GM12878 (cell line): ENCODE data around the gene TULP4. TPM values are rescaled to one million over a fixed set of nuclear protein-coding genes. Genes with fewer than 3 reads are reported as not detected.
A peak's percentile ranks its signal among the peaks of the same experiment; 100 is the strongest.

Experiments
- ATAC-seq: fragments of 200-7000 bp; cut with Tn5 transposase; 3 replicates; pipeline ENCODE4 v1.9.1; 2020; ENCODE audit warnings: mild to moderate bottlenecking, moderate library complexity
- BruUV-seq: library from RNA; stranded (reverse); fragments of 400-500 nt; replicated peaks from 2 replicates; lab custom pipeline; 2021; lab: Mats Ljungman, UMichigan
- CTCF ChIA-PET: fragments of 300-600 bp; sonication (Branson Sonifier 250); formaldehyde crosslinking; extraction: SDS; loops from one replicate; lab custom pipeline; 2021; ENCODE audit warnings: inconsistent platforms; lab: Yijun Ruan, JAX
- POLR2A ChIA-PET: fragments of 350-600 bp; formaldehyde crosslinking; extraction: SDS; loops from one replicate; lab custom pipeline; 2021; ENCODE audit warnings: inconsistent platforms; lab: Charles Lee
- RAD21 ChIA-PET: fragments of 300-600 bp; sonication (Branson Sonifier 250); formaldehyde crosslinking; loops from one replicate; lab custom pipeline; 2023; ENCODE audit warnings: antibody characterized with exemption; ENCODE audit not compliant: unreplicated experiment; lab: Charles Lee
- SMC1A ChIA-PET: fragments of 300-600 bp; sonication (Branson Sonifier 250); formaldehyde crosslinking; loops from one replicate; lab custom pipeline; 2023; ENCODE audit not compliant: unreplicated experiment, uncharacterized antibody; lab: Charles Lee
- DNase-seq: peaks from one replicate; pipeline ENCODE4 v3.0.0-alpha.2; 2011; ENCODE audit warnings: low read depth, low spot score
- FAIRE-seq: peaks from 3 replicates; lab custom pipeline; 2011; peaks lifted over from hg19 to GRCh38; lab: Jason Lieb, UNC
- H2AFZ ChIP-seq: 2 replicates; pipeline ENCODE4 v1.6.0; 2011; ENCODE audit warnings: low read depth, low read length, control low read depth; ENCODE audit not compliant: control insufficient read depth
- H3K27ac ChIP-seq: 2 replicates; pipeline ENCODE4 v1.5.1; 2011; ENCODE audit warnings: control low read depth; ENCODE audit not compliant: control insufficient read depth, insufficient read depth
- H3K27me3 ChIP-seq, 2 experiments: replicated peaks in 1 of 2; 2 replicates each; pipeline versions ENCODE4 v1.6.0 to v1.6.1; 2011; ENCODE audit warnings: low read length in 1 of 2; ENCODE audit not compliant: control insufficient read depth in 2 of 2, insufficient read depth in 2 of 2
- H3K36me3 ChIP-seq, 2 experiments: 2 replicates each; pipeline ENCODE4 v1.5.1; 2011; ENCODE audit warnings: low read length in 1 of 2; ENCODE audit not compliant: control insufficient read depth in 2 of 2, insufficient read depth in 2 of 2
- H3K4me1 ChIP-seq: 2 replicates; pipeline ENCODE4 v1.6.1; 2011; ENCODE audit warnings: mild to moderate bottlenecking, low read length, moderate library complexity, mixed read lengths; ENCODE audit not compliant: control insufficient read depth, insufficient read depth
- H3K4me2 ChIP-seq: 2 replicates; pipeline ENCODE4 v1.6.0; 2011; ENCODE audit warnings: control low read depth; ENCODE audit not compliant: control insufficient read depth, insufficient read depth
- H3K4me3 ChIP-seq: fragments of 200-600 bp; sonication (generic); 2 replicates; pipeline ENCODE4 v1.5.1; 2016
- H3K79me2 ChIP-seq: 2 replicates; pipeline ENCODE4 v1.6.0; 2011; ENCODE audit warnings: low read length; ENCODE audit not compliant: control insufficient read depth, insufficient read depth
- H3K9ac ChIP-seq: 2 replicates; pipeline ENCODE4 v1.8.0; 2011; ENCODE audit warnings: low read length, control low read depth, mixed read lengths; ENCODE audit not compliant: control insufficient read depth, insufficient read depth
- H3K9me3 ChIP-seq: replicated peaks from 3 replicates; pipeline ENCODE4 v1.5.1; 2011; ENCODE audit warnings: mild to moderate bottlenecking, low read length; ENCODE audit not compliant: control insufficient read depth, insufficient read depth
- H4K20me1 ChIP-seq: 2 replicates; pipeline ENCODE4 v1.6.0; 2011; ENCODE audit not compliant: control insufficient read depth, insufficient read depth
- ATF7 ChIP-seq: fragments of 450-650 bp; IDR thresholded peaks from 2 replicates; pipeline ENCODE4 v1.6.1; 2016; ENCODE audit warnings: low read depth, mild to moderate bottlenecking
- BMI1 ChIP-seq: fragments of 450-650 bp; IDR thresholded peaks from 2 replicates; pipeline ENCODE4 v1.6.1; 2016; ENCODE audit warnings: mild to moderate bottlenecking, moderate library complexity, borderline replicate concordance
- CHD1 ChIP-seq: IDR thresholded peaks from 2 replicates; pipeline ENCODE4 v1.6.1; 2012; ENCODE audit warnings: low read depth, low read length, improper control_type of control experiment
- CREM ChIP-seq: IDR thresholded peaks from 2 replicates; pipeline ENCODE4 v1.6.1; 2014; ENCODE audit warnings: antibody characterized with exemption, low read depth
- E4F1 ChIP-seq: fragments of 450-650 bp; IDR thresholded peaks from 2 replicates; pipeline ENCODE4 v1.6.1; 2018; ENCODE audit warnings: borderline replicate concordance, mild to moderate bottlenecking; ENCODE audit not compliant: partially characterized antibody
- EGR1 ChIP-seq, 2 experiments: IDR thresholded peaks; 1 replicate in 1 of 2; 2 replicates in 1 of 2; pipeline ENCODE4 v1.6.1; 2011 to 2012; ENCODE audit warnings: low read depth in 2 of 2, low read length in 2 of 2, borderline replicate concordance in 1 of 2, mild to moderate bottlenecking in 1 of 2, moderate library complexity in 1 of 2
- ETV6 ChIP-seq, 2 experiments: fragments of 450-650 bp in 1 of 2; IDR thresholded peaks in 1 of 2; conservative IDR thresholded peaks in 1 of 2; 2 replicates each; pipeline ENCODE4 v1.6.1; 2014; ENCODE audit warnings: antibody characterized with exemption in 1 of 2, borderline replicate concordance in 1 of 2, low read depth in 1 of 2, mild to moderate bottlenecking in 1 of 2, moderate library complexity in 1 of 2
- FOS ChIP-seq: IDR thresholded peaks from 3 replicates; pipeline ENCODE4 v1.6.1; 2011; ENCODE audit warnings: borderline replicate concordance; ENCODE audit not compliant: insufficient read length; ENCODE audit errors: extremely low read depth
- IKZF1 ChIP-seq: fragments of 450-650 bp; conservative IDR thresholded peaks from 2 replicates; pipeline ENCODE4 v1.6.1; 2017; ENCODE audit warnings: antibody characterized with exemption, mild to moderate bottlenecking
- JUND ChIP-seq: IDR thresholded peaks from 2 replicates; pipeline ENCODE4 v1.6.1; 2012; ENCODE audit warnings: low read depth, mild to moderate bottlenecking, low read length, improper control_type of control experiment, moderate library complexity
- KDM1A ChIP-seq: fragments of 200-600 bp; sonication (generic); IDR thresholded peaks from 2 replicates; pipeline ENCODE4 v1.6.1; 2016; ENCODE audit warnings: borderline replicate concordance
- KLF5 ChIP-seq: fragments of 450-650 bp; IDR thresholded peaks from 2 replicates; pipeline ENCODE4 v1.6.1; 2014; ENCODE audit warnings: mild to moderate bottlenecking; ENCODE audit not compliant: partially characterized antibody
- LARP7 ChIP-seq: fragments of 450-650 bp; IDR thresholded peaks from 2 replicates; pipeline ENCODE4 v1.6.1; 2017; ENCODE audit warnings: mild to moderate bottlenecking
- MXI1 ChIP-seq: fragments of 150-350 bp; IDR thresholded peaks from 2 replicates; pipeline ENCODE4 v1.6.1; 2011; ENCODE audit warnings: low read depth, mild to moderate bottlenecking, inconsistent platforms, low read length, improper control_type of control experiment
- NFIC ChIP-seq: IDR thresholded peaks from 2 replicates; pipeline ENCODE4 v1.6.1; 2012; ENCODE audit warnings: low read depth, mild to moderate bottlenecking, inconsistent platforms, low read length, moderate library complexity
- RAD51 ChIP-seq: fragments of 450-650 bp; IDR thresholded peaks from 2 replicates; pipeline ENCODE4 v1.6.1; 2016; ENCODE audit warnings: moderate library complexity, mild to moderate bottlenecking, inconsistent platforms
- RCOR1 ChIP-seq: conservative IDR thresholded peaks from 2 replicates; pipeline ENCODE4 v1.6.1; 2012; ENCODE audit warnings: low read depth, low read length, improper control_type of control experiment
- SUZ12 ChIP-seq: fragments of 200-600 bp; sonication (generic); IDR thresholded peaks from one replicate; pipeline ENCODE4 v1.6.1; 2018; ENCODE audit warnings: antibody characterized with exemption, mild to moderate bottlenecking; ENCODE audit not compliant: unreplicated experiment
- TAF1 ChIP-seq: IDR thresholded peaks from 2 replicates; pipeline ENCODE4 v1.6.1; 2011; ENCODE audit warnings: mild to moderate bottlenecking, low read depth, low read length, borderline replicate concordance
- YBX1 ChIP-seq: fragments of 450-650 bp; IDR thresholded peaks from 2 replicates; pipeline ENCODE4 v1.6.1; 2016; ENCODE audit warnings: antibody characterized with exemption
- WGBS: methylation state at CpG from one replicate; pipeline ENCODE4 v1.1.6; 2016; ENCODE audit warnings: low lambda C conversion rate; ENCODE audit not compliant: insufficient replicate concordance, insufficient coverage; ENCODE audit errors: missing lambda C conversion rate; 5-methylcytosine and 5-hydroxymethylcytosine counted together
- in situ Hi-C: fragments of 300-500 bp; cut with MboI; formaldehyde crosslinking; loops from 9 replicates; pipeline ENCODE4 v1.14.3; 2018; ENCODE audit warnings: mixed read lengths
- intact Hi-C: fragments of 100-400 bp; cut with micrococcal nuclease; formaldehyde crosslinking; loops from one replicate; pipeline ENCODE4 v1.14.2; 2022; ENCODE audit not compliant: unreplicated experiment
- polyA plus RNA-seq, 11 experiments: library from polyadenylated mRNA; depleted of rRNA in 4 of 11; unstranded in 6 of 11; stranded (reverse) in 5 of 11; fragments of >200 nt; fragmentation: Nextera tagmentation in 4 of 11; fragmentation: Illumina TruSeq in 1 of 11; extraction: Ambion mirVana in 4 of 11; extraction: Trizol in 1 of 11; gene quantifications; 1 replicate in 1 of 11; 2 replicates in 10 of 11; pipeline versions ENCODE4 v1.2.1 to v1.2.3, GENCODE V29; 2011 to 2016; ENCODE audit warnings: inconsistent platforms in 2 of 11, missing spikeins in 2 of 11, low read depth in 1 of 11
- total RNA-seq, 4 experiments: library from RNA; depleted of rRNA in 3 of 4; stranded (reverse); fragments of >200 nt in 3 of 4; fragmentation: Illumina TruSeq in 1 of 4; extraction: Trizol in 1 of 4; gene quantifications; 2 replicates each; pipeline versions ENCODE4 v1.2.1 to v1.2.3, GENCODE V29; 2013 to 2021

The TULP4 gene
- total and polyA plus RNA-seq, 10 of the 15 experiments (the other 5 are each of a cell fraction or from before 2014, with no cell fraction given) = 0.73 to 31.8 (median 14.0) TPM

- no peak overlapping the region for H3K27ac ChIP-seq
Observed at GRCh38 chr6:158283304-158283980, 28.8 kb upstream of the TULP4 start.

More at GRCh38 chr6:158283304-158283980, 28.8 kb upstream of the TULP4 start:
- Histone ChIP-seq H3K9ac (no peak overlapping the region), H3K79me2 (no peaks in the 10 kb centered on the region; the same call in 1 of the 2 replicates), H3K27me3 (no peaks in the 10 kb centered on the region), H3K4me1 (peaks cover 4% of the 10 kb centered on the region; the same call in 1 of the 2 replicates), H3K4me3 (no peak overlapping the region), H4K20me1 (no peaks in the 10 kb centered on the region), H3K9me3 (no peaks in the 10 kb centered on the region), H3K4me2 (no peak overlapping the region), H3K36me3 (no peaks in the 10 kb centered on the region; a peak in 2 of 4 replicates), H2AFZ (no peak overlapping the region)
- in situ Hi-C loops (no loop called here), intact Hi-C loops (no loop called here)
- SMC1A ChIA-PET = interaction anchor here (1.7 kb wide), 1 partner anchor 62 kb away, joined by 3 read pairs; no protein-coding TSS in a partner anchor
- RAD21 ChIA-PET = no interaction called here
- ATAC-seq (peak; percentile 77), DNase-seq (no peak), FAIRE-seq (peak; percentile 18)
- 39% methylated on average over 4 of the region's 4 CpGs for WGBS
- TF ChIP-seq FOS = no peak
- no peak for TF ChIP-seq EGR1 (IDR thresholded peaks at IDR 0.05; ENCODE audit: borderline replicate concordance in 1 of 2, low read depth in 2 of 2, low read length in 2 of 2)
- no peak for TF ChIP-seq IKZF1
- TF ChIP-seq E4F1 = no peak
- no peak for TF ChIP-seq LARP7
- TF ChIP-seq RCOR1 = no peak
- no peak for TF ChIP-seq SUZ12
- no peak for TF ChIP-seq BMI1
- no peak for TF ChIP-seq ATF7
- TF ChIP-seq ETV6 (conservative IDR thresholded peaks at IDR 0.05 in 1 of 2, IDR thresholded peaks at IDR 0.05 in 1 of 2; ENCODE audit: borderline replicate concordance in 1 of 2, low read depth in 1 of 2) = no peak
- TF ChIP-seq MXI1 = no peak
- no peak for TF ChIP-seq KLF5
- TF ChIP-seq YBX1 = no peak
- TF ChIP-seq CREM = no peak
- no peak for TF ChIP-seq NFIC
- no peak for TF ChIP-seq JUND
- no peak for TF ChIP-seq CHD1
- no peak for TF ChIP-seq RAD51
- no peak for TF ChIP-seq TAF1
- no peak for TF ChIP-seq KDM1A
- no TSS peak for BruUV-seq
- POLR2A ChIA-PET = no interaction called here
- CTCF ChIA-PET = interaction anchor here (1.4 kb wide), 1 partner anchor 10 kb away, joined by 4 read pairs; no protein-coding TSS in a partner anchor
